GM21390 (cell line): Measurements from ENCODE around the gene ZBTB21.
"Not testable (repeated sequence)": the region's sequence is repeated elsewhere in the genome, so short reads cannot be mapped to it uniquely, and the experiment has no call there.

Source experiments
- ATAC-seq: cut with Tn5 transposase; IDR thresholded peaks from one replicate; pipeline ENCODE4 v1.9.1; 2021; ENCODE audit not compliant: unreplicated experiment

Gene ZBTB21

GRCh38 chr21:41995577-41995976 is 14.6 kb downstream of the ZBTB21 start:
- no peak for ATAC-seq

GRCh38 chr21:41994613-41995012 is 15.5 kb downstream of the ZBTB21 start:
- ATAC-seq, result not testable (repeated sequence)

- ATAC-seq, result no peak
Measured at GRCh38 chr21:41993744-41994143, 16.4 kb downstream of the ZBTB21 start.

GRCh38 chr21:41992576-41992975 is 17.6 kb downstream of the ZBTB21 start:
- no peak for ATAC-seq

GRCh38 chr21:41991659-41992058 is 18.5 kb downstream of the ZBTB21 start:
- ATAC-seq, result no peak

- ATAC-seq, result no peak
Measured at GRCh38 chr21:41989698-41990097, 20.5 kb downstream of the ZBTB21 start.

- no peak for ATAC-seq
Measured at GRCh38 chr21:41987310-41987709, 22.9 kb downstream of the ZBTB21 start.

- ATAC-seq, result no peak
Measured at GRCh38 chr21:41985662-41986416, 24.3 kb downstream of the ZBTB21 start.

- ATAC-seq, result no peak
Measured at GRCh38 chr21:41983229-41983628, 26.9 kb downstream of the ZBTB21 start.

GRCh38 chr21:41980561-41980960 is 29.6 kb downstream of the ZBTB21 start:
- ATAC-seq, result no peak

- ATAC-seq, result no peak
Measured at GRCh38 chr21:41979751-41980369, 30.3 kb downstream of the ZBTB21 start.

- no peak for ATAC-seq
Measured at GRCh38 chr21:41979335-41979734, 30.8 kb downstream of the ZBTB21 start.

GRCh38 chr21:41977034-41977950 is 32.9 kb downstream of the ZBTB21 start:
- no peak for ATAC-seq

- ATAC-seq, result no peak
Measured at GRCh38 chr21:41976611-41977010, 33.5 kb downstream of the ZBTB21 start.

GRCh38 chr21:41975391-41976272 is 34.5 kb downstream of the ZBTB21 start:
- ATAC-seq, result no peak

GRCh38 chr21:41974752-41975053 is 35.5 kb downstream of the ZBTB21 start:
- no peak for ATAC-seq

GRCh38 chr21:41973861-41974751 is 36.1 kb downstream of the ZBTB21 start:
- no peak for ATAC-seq

- no peak for ATAC-seq
Measured at GRCh38 chr21:41973427-41973831, 36.7 kb downstream of the ZBTB21 start.

- no peak for ATAC-seq
Measured at GRCh38 chr21:41972511-41973205, 37.5 kb downstream of the ZBTB21 start.
